HG02970 (cell line): ENCODE results near the gene CARD10.
"Not testable (repeated sequence)": the region's sequence is repeated elsewhere in the genome, so short reads cannot be mapped to it uniquely, and the experiment has no call there.

Source experiments
- ATAC-seq: cut with Tn5 transposase; IDR thresholded peaks from one replicate; pipeline ENCODE4 v1.9.1; 2021; ENCODE audit warnings: mild to moderate bottlenecking, moderate library complexity, moderate number of reproducible peaks; ENCODE audit not compliant: unreplicated experiment, low FRiP score

The CARD10 gene

GRCh38 chr22:37470087-37470445 is 49.1 kb downstream of the CARD10 start:
- ATAC-seq = no peak

GRCh38 chr22:37469416-37470086 is 49.7 kb downstream of the CARD10 start:
- ATAC-seq = no peak

GRCh38 chr22:37468201-37468695 is 51.0 kb downstream of the CARD10 start:
- not testable (repeated sequence) for ATAC-seq

- ATAC-seq = no peak
These were observed 51.7 kb downstream of the CARD10 start for GRCh38 chr22:37467391-37467955.

GRCh38 chr22:37464181-37464580 is 55.0 kb downstream of the CARD10 start:
- ATAC-seq = no peak

DNA sequence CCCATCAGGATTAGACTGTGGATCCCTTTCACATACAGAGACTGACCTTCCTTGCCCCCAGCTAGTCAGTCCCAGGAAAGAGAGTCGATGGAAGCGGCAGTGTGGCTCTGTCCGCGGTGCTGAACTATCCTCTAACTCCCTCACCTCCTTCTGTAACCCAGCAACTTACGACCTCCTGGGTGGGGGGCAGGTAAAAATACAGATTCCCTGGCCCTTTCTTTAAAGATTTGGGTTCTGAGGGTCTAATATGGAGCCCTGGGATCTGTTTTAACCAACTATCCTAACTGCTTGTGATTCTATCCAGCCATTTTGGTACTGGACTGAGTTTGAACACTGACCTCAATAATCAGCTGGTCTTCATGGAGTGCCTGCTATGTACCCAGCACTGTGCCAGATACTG is 56.2 kb downstream of the CARD10 start:
- ATAC-seq = no peak

DNA sequence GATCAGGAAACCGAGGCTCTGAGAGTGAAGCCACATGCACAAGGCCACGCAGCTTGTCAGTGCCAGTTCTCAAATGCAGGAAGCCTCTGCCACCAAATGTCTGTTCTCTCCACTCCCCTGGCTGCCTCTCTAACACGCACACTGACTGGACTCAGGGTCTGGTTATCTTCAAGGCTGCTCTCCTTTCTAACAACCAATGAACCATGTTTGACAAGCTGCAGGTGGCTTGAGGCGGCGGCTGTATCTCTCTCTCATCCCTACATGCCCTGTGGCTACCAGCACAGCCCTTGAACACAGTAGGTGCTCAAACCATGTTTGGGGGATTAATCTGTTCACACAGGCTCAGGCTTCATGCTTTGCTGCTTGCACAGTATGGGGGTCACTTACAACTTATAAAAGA is 56.8 kb downstream of the CARD10 start:
- ATAC-seq = no peak

DNA sequence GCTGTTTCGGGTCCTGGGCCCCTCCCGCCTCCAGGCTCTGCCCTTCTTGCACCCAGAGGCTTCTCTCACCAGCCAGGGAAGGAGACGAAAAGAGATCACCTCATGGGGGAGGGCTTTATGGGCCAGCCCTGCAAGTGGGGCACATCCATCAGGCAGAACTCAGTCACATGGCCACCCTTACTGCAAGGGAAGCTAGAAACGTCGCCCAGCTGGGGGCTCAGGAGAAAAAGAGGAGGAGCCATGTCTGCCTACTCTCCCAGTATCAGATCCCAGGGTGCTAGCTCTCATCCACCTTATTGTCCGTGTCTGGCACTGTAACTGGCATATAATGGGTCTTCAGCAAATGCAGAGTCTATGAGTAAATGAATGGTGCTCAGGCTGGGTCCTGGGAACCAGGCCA is 57.3 kb downstream of the CARD10 start:
- ATAC-seq = no peak

DNA sequence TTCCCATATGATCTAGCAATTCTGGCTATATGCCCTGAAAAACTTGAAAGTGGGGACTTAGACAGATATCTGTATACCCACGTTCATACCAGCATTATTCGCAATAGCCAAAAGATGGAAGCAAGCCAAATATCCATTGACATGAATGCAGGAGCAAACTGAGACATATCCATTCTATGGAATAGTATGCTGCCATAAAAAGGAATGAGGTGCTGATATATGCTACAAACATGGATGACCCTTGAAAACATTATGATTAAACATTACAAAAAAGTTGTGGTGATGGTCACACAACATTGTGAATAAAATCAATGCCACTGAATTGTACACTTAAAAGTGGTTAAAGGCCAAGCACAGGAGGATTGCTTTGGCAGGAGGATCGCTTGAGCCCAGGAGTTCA is 58.5 kb downstream of the CARD10 start:
- ATAC-seq = no peak

- no peak for ATAC-seq
These were observed 60.0 kb downstream of the CARD10 start for GRCh38 chr22:37459206-37459605.

DNA sequence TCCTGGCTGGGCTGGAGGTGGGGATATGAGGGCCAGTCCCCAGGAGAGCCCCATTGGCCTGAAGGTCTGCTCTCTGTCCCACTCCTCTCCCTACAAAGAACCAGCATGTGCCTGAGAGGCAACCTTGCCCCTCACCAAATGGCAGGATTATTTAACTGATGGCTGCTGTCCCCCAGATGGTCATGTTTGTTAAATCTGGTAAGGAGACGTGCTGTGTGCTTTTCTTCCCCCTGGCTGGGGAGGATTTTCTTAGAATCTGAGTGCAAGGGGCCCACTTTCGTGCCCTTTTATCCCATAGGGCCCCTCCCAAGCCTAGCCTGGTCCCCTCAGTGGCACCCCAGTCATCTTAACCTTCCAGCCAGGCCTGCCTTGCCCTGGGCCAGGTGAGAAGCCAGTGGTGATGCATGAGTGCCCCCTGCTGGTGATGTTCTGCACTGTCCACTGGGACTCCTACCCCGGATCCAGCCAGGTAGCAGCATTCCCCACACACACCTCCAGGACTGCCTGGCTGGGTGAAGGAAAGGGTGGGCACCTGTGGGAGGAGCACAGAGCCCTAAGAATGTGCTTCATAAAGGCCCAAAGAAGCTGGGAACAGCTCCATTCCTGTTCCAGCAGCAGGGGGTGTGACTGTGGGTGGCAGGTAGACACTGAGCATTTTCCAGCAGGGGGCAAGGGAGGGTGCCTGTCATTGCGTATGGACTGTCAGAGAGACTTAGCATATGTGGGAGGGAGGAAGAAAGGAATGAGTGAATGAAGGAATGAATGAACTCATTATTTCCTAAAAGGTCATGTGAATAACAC is 61.9 kb downstream of the CARD10 start:
- ATAC-seq = no peak

DNA sequence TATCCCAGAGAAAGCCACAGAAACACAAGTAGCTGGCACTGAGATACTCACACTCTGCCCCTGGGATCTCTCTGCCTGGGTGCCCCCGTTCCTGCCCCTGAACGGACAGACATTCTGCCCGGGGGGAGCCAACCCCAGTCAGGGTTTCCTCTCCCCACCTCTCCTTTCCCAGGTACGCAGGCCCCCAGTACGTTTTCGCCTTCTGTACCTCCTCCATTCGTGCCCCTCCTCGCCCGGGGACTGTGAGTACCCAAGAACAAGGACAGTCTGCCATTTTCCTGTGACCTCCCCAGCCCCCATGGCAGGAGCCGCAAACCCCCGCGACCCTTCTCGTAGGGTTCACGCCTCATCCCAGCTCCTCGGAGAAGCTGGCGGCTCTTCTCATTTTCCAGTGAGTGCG is 62.9 kb downstream of the CARD10 start:
- no peak for ATAC-seq

GRCh38 chr22:37455896-37456295 is 63.3 kb downstream of the CARD10 start:
- ATAC-seq = no peak

- ATAC-seq = no peak
These were observed 64.1 kb downstream of the CARD10 start for GRCh38 chr22:37454857-37455686.

- ATAC-seq = no peak
These were observed 65.5 kb downstream of the CARD10 start for GRCh38 chr22:37453696-37454095.

DNA sequence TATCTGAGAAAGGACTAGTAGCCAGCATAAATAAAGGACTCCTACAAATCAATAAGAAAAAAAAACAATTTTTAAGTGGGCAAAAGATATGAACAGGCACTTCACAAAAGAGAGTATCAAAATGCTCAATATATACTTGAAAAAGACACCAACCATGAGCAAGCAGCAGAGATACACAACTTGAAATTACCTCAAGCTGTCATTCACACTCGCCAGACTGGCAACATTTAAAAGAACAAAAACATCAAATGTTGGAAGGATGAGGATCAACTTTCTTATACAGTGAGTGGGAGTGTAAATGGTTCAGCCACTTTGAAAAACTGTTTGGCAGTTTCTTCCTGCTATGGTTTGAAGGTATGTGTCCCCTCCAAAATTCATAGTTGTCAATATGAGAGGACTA is 68.0 kb downstream of the CARD10 start:
- no peak for ATAC-seq

DNA sequence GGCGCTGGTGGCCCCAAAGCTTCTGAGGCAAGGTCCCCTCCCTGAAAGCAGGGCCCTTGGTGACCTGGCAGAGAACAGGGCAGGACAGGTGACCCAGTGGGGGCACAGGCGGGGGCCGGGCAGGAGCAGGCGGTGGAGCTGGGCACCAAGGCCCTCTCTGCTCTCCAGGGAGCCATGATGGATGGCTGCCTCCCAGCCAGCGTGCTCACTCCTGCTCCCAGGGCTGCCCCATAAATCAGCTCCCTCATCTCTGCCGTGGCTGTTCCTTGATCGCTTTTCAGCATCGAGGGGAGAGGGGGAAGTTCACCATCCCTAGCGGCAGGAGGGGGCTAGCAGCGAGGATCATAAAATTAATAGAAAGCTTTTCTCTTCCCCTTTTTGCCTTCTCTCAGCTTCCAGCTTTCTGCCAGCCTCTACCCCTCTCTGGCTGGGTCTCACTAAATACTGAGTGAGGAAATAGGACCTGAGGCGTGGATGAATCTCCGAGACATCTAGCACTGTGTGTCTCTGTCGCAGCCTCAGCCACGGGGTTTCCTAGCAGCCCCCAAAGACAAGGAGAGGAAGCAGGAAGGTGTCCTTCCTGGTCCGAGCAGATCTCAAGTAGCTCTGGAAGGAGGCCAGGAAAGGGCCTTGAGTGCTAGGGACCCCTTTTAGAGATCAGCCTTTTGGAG is 69.7 kb downstream of the CARD10 start:
- no peak for ATAC-seq

DNA sequence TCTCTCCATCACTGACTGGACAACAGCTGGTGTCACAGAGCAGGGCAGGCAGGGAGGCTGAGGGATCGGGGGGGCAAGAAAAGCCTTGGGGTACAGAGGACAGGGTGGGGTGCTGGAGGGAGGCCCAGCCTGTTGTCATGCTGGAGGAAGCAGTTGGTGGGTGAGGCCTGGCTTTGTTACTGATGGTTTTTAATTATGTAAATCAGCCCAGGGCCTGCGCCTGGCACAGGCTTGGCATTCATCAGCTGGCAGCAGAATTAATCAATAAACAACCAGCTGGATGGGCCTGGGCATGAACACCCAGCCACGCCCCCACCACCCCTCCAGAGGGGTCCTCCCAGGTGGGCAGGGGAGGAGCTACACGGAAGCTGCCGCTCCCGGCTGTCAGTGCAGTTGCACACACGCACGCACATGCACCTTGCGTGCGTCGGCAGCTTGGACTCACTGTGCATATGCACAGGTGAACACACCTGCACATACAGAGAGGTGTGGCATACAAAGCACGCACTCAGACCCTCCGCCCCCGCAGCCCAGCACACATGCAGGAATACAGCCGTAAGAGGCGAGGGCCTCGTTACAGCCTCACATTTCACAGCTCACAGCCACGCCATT is 70.6 kb downstream of the CARD10 start:
- ATAC-seq = no peak

- no peak for ATAC-seq
These were observed 73.7 kb downstream of the CARD10 start for GRCh38 chr22:37445501-37445900.

DNA sequence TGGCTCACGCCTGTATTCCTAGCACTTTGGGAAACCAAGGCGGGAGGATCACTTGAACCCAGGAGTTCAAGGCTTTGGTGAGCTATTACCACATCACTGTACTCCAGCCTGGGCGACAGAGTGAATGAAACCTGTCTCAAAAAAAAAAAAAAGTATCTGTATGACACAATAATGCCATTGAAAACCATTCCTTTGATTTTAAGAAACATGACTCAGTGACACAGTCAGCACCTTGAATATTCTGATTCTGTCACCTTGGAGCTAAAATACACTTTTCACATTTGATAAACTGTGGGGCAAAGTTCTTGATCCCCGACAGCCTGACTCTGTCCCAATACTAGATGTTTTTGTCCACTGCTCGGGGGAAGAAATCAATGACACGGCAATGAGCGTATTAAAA is 75.2 kb downstream of the CARD10 start:
- ATAC-seq = no peak
